IMR-90 (cell line): ENCODE measurements around the gene FEM1B. TPM values are rescaled to one million over a fixed set of nuclear protein-coding genes. Genes with fewer than 3 reads are reported as not detected.

Experiments
- ATAC-seq: fragments of 200-7000 bp; cut with Tn5 transposase; 2 replicates; pipeline ENCODE4 v1.9.1; 2020; ENCODE audit warnings: low read depth, mild to moderate bottlenecking, moderate library complexity
- BruUV-seq: library from RNA; stranded (reverse); fragments of 400-500 nt; replicated peaks from 2 replicates; lab custom pipeline; 2021; lab: Mats Ljungman, UMichigan
- CTCF ChIA-PET: fragments of 300-600 bp; formaldehyde crosslinking; extraction: SDS; loops from one replicate; lab custom pipeline; 2021; ENCODE audit warnings: antibody characterized with exemption; lab: Yijun Ruan, JAX
- POLR2A ChIA-PET: fragments of 300-600 bp; sonication (Branson Sonifier 250); formaldehyde crosslinking; loops from one replicate; lab custom pipeline; 2022; ENCODE audit warnings: antibody characterized with exemption; ENCODE audit not compliant: unreplicated experiment; lab: Charles Lee
- DNase-seq: peaks from one replicate; pipeline ENCODE4 v3.0.0; 2013
- H2AFZ ChIP-seq: replicated peaks from 2 replicates; pipeline ENCODE3; 2013; ENCODE audit warnings: low read length, mild to moderate bottlenecking; ENCODE audit not compliant: poor library complexity
- H2AK5ac ChIP-seq: 2 replicates; pipeline ENCODE4 v1.6.1; 2013; ENCODE audit warnings: low read depth, low read length, inconsistent platforms
- H2AK9ac ChIP-seq: replicated peaks from 2 replicates; pipeline ENCODE3; 2013; ENCODE audit warnings: mild to moderate bottlenecking, low read depth, low read length, moderate library complexity; ENCODE audit not compliant: poor library complexity
- H2BK120ac ChIP-seq: 2 replicates; pipeline ENCODE4 v1.6.1; 2013; ENCODE audit warnings: low read depth, low read length, inconsistent platforms
- H2BK15ac ChIP-seq: 3 replicates; pipeline ENCODE4 v1.6.1; 2013; ENCODE audit warnings: low read depth, low read length, inconsistent platforms
- H2BK20ac ChIP-seq: 2 replicates; pipeline ENCODE4 v1.6.1; 2013; ENCODE audit warnings: low read depth, mild to moderate bottlenecking, inconsistent platforms, low read length, moderate library complexity
- H2BK5ac ChIP-seq: 2 replicates; pipeline ENCODE4 v1.6.1; 2013; ENCODE audit warnings: mild to moderate bottlenecking, low read depth, low read length, inconsistent platforms; ENCODE audit not compliant: poor library complexity, severe bottlenecking
- H3K14ac ChIP-seq: replicated peaks from 2 replicates; pipeline ENCODE4 v1.6.1; 2013; ENCODE audit warnings: low read depth, low read length, inconsistent platforms
- H3K18ac ChIP-seq: 2 replicates; pipeline ENCODE4 v1.6.1; 2013; ENCODE audit warnings: low read depth, low read length, control low read depth
- H3K23ac ChIP-seq: 2 replicates; pipeline ENCODE4 v1.6.1; 2013; ENCODE audit warnings: low read depth, low read length, inconsistent platforms
- H3K27ac ChIP-seq: 2 replicates; pipeline ENCODE4 v1.5.1; 2013; ENCODE audit warnings: mild to moderate bottlenecking, control low read depth, low read length; ENCODE audit not compliant: insufficient read depth
- H3K27me3 ChIP-seq: 2 replicates; pipeline ENCODE4 v1.6.1; 2013; ENCODE audit warnings: low read length; ENCODE audit not compliant: control insufficient read depth, insufficient read depth
- H3K36me3 ChIP-seq: 2 replicates; pipeline ENCODE4 v1.6.1; 2013; ENCODE audit warnings: low read length, mixed read lengths; ENCODE audit not compliant: control insufficient read depth, insufficient read depth
- H3K4ac ChIP-seq: 2 replicates; pipeline ENCODE4 v1.6.1; 2013; ENCODE audit warnings: low read depth, low read length, inconsistent platforms
- H3K4me1 ChIP-seq: 2 replicates; pipeline ENCODE4 v1.6.1; 2013; ENCODE audit warnings: low read length, mixed read lengths; ENCODE audit not compliant: control insufficient read depth, insufficient read depth
- H3K4me2 ChIP-seq: 2 replicates; pipeline ENCODE4 v1.6.1; 2013; ENCODE audit warnings: low read depth, mild to moderate bottlenecking, control low read depth, low read length, moderate library complexity
- H3K4me3 ChIP-seq: 2 replicates; pipeline ENCODE4 v1.5.1; 2013; ENCODE audit warnings: low read depth, mild to moderate bottlenecking, control low read depth, low read length, moderate library complexity; ENCODE audit not compliant: insufficient read depth
- H3K56ac ChIP-seq: 2 replicates; pipeline ENCODE4 v1.6.1; 2013; ENCODE audit warnings: low read length, inconsistent platforms; ENCODE audit not compliant: insufficient read depth; ENCODE audit errors: extremely low read depth
- H3K79me1 ChIP-seq, 2 experiments: 2 replicates each; pipeline ENCODE4 v1.6.1; 2013; ENCODE audit warnings: low read length in 2 of 2, inconsistent platforms in 1 of 2, low read depth in 1 of 2
- H3K9ac ChIP-seq: 2 replicates; pipeline ENCODE4 v1.6.1; 2013; ENCODE audit warnings: low read depth, low read length, control low read depth
- H3K9me1 ChIP-seq: 2 replicates; pipeline ENCODE4 v1.6.1; 2013; ENCODE audit warnings: low read length, inconsistent platforms; ENCODE audit not compliant: insufficient read depth
- H3K9me3 ChIP-seq: 2 replicates; pipeline ENCODE4 v1.6.1; 2013; ENCODE audit warnings: low read length; ENCODE audit not compliant: control insufficient read depth, insufficient read depth
- H4K20me1 ChIP-seq: 2 replicates; pipeline ENCODE4 v1.6.1; 2013; ENCODE audit warnings: low read length, inconsistent platforms; ENCODE audit not compliant: insufficient read depth
- H4K5ac ChIP-seq: 2 replicates; pipeline ENCODE4 v1.6.1; 2013; ENCODE audit warnings: mild to moderate bottlenecking, low read depth, low read length, control low read depth
- H4K8ac ChIP-seq, 2 experiments: 2 replicates each; pipeline ENCODE4 v1.6.1; 2013; ENCODE audit warnings: low read depth in 2 of 2, low read length in 2 of 2, control low read depth in 1 of 2, inconsistent platforms in 1 of 2
- H4K91ac ChIP-seq: 2 replicates; pipeline ENCODE4 v1.6.1; 2013; ENCODE audit warnings: low read depth, low read length, inconsistent platforms; ENCODE audit not compliant: insufficient read depth
- WGBS, 2 experiments: methylation state at CpG; one replicate each; pipeline versions ENCODE4 v1.1.5 to v1.1.7; 2013; ENCODE audit warnings: missing lambda C conversion rate in 2 of 2; ENCODE audit not compliant: insufficient read length in 1 of 2; ENCODE audit errors: extremely low coverage in 2 of 2; 5-methylcytosine and 5-hydroxymethylcytosine counted together
- dilution Hi-C: fragments of 300-500 bp; cut with HindIII; formaldehyde crosslinking; loops from one replicate; pipeline ENCODE4 v1.14.3; 2018; ENCODE audit warnings: low sequenced_read_pairs; ENCODE audit not compliant: unreplicated experiment
- in situ Hi-C: fragments of 300-500 bp; cut with MboI; formaldehyde crosslinking; loops from 3 replicates; pipeline ENCODE4 v1.14.3; 2019; ENCODE audit warnings: low sequenced_read_pairs, inconsistent platforms, mixed read lengths
- intact Hi-C: fragments of 100-400 bp; cut with micrococcal nuclease; formaldehyde crosslinking; loops from 2 replicates; pipeline ENCODE4 v1.10.0; 2022
- polyA plus RNA-seq, 3 experiments: library from polyadenylated mRNA; depleted of rRNA; stranded (reverse); fragments of >200 nt; gene quantifications; 2 replicates each; pipeline ENCODE4 v1.2.3, GENCODE V29; 2012; ENCODE audit warnings: low replicate concordance in 1 of 3
- total RNA-seq: library from RNA; depleted of rRNA; stranded (reverse); fragments of >200 nt; gene quantifications from 2 replicates; pipeline ENCODE4 v1.2.3, GENCODE V29; 2012
- TF ChIP-seq, protein P1 (sequence below): conservative IDR thresholded peaks from 2 replicates; pipeline ENCODE4 v1.5.1; 2012; ENCODE audit warnings: mild to moderate bottlenecking, low read depth, low read length, improper control_type of control experiment

The FEM1B gene
- total and polyA plus RNA-seq, 2 of the 4 experiments (the other 2 are of a cell fraction), result 16.9 to 51.4 TPM

GRCh38 chr15:68328964-68329363 is 51.4 kb downstream of the FEM1B start:
- CTCF ChIA-PET, result no interaction called here
- ATAC-seq (no peak), DNase-seq (no peak)
- no peak overlapping the region for H2BK15ac ChIP-seq
- H3K27ac ChIP-seq, result no peak overlapping the region
- no peak overlapping the region for H3K56ac ChIP-seq
- no peak overlapping the region for H3K4me3 ChIP-seq
- peaks cover 6% of the 10 kb centered on the region for H3K4me1 ChIP-seq
- no peak overlapping the region for H2AK5ac ChIP-seq
- in situ Hi-C loops (no loop called here), intact Hi-C loops (no loop called here), dilution Hi-C loops (no loop called here)
- H3K9me3 ChIP-seq, result no peaks in the 10 kb centered on the region
- no peak overlapping the region for H4K5ac ChIP-seq
- H3K27me3 ChIP-seq, result no peaks in the 10 kb centered on the region
- 100% methylated on average over 1 of the region's 3 CpGs; no CpG with 5 or more reads in 1 of the 2 experiments for WGBS, 2 experiments
- no peak overlapping the region for H3K18ac ChIP-seq
- peaks cover 7% of the 10 kb centered on the region; the same call in 1 of the 2 replicates for H3K36me3 ChIP-seq
- no TSS peak for BruUV-seq
- H2BK120ac ChIP-seq, result no peak overlapping the region
- POLR2A ChIA-PET, result no interaction called here
- no peak overlapping the region for H3K4me2 ChIP-seq
- no peak overlapping the region for H3K9ac ChIP-seq
- no peak overlapping the region for H3K4ac ChIP-seq
- H3K9me1 ChIP-seq, result peaks cover 7% of the 10 kb centered on the region
- H3K23ac ChIP-seq, result no peak overlapping the region
- H3K14ac ChIP-seq, result no peak overlapping the region
- TF ChIP-seq, protein P1, sequence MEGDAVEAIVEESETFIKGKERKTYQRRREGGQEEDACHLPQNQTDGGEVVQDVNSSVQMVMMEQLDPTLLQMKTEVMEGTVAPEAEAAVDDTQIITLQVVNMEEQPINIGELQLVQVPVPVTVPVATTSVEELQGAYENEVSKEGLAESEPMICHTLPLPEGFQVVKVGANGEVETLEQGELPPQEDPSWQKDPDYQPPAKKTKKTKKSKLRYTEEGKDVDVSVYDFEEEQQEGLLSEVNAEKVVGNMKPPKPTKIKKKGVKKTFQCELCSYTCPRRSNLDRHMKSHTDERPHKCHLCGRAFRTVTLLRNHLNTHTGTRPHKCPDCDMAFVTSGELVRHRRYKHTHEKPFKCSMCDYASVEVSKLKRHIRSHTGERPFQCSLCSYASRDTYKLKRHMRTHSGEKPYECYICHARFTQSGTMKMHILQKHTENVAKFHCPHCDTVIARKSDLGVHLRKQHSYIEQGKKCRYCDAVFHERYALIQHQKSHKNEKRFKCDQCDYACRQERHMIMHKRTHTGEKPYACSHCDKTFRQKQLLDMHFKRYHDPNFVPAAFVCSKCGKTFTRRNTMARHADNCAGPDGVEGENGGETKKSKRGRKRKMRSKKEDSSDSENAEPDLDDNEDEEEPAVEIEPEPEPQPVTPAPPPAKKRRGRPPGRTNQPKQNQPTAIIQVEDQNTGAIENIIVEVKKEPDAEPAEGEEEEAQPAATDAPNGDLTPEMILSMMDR, result no peak
- no peak overlapping the region for H2BK20ac ChIP-seq
- no peak overlapping the region for H4K8ac ChIP-seq
- no peaks in the 10 kb centered on the region for H4K20me1 ChIP-seq
- H2AK9ac ChIP-seq, result no peak overlapping the region
- H2BK5ac ChIP-seq, result no peak overlapping the region
- H4K91ac ChIP-seq, result no peak overlapping the region
- H2AFZ ChIP-seq, result no peak overlapping the region
- H3K79me1 ChIP-seq, result no peaks in the 10 kb centered on the region
